ENCODE results near the gene PAX4. TPM values are rescaled to one million over a fixed set of nuclear protein-coding genes. Genes with fewer than 3 reads are reported as not detected.

PAX4 gene
- polyA plus RNA-seq, 1 of the 3 experiments (the other 2 are of a cell fraction): not detected

DNA sequence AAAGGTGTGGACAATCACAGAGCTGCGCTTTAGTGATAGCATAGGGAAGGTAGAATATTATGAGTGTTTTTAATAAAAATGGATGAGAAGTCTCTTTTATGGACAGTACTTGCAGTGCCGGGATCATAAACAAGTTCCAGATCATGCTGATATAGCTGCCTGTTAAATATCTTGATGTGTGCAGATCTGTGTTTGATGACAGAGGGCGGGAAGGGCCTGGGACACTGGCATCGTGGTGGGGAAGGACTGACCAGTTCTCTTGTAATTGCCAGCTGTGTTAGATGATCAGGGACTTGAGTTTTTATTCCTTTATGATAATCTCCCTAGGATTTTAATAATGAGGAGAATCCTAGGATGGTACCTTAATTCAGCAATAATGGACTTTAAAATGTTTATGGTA is 48.7 kb upstream of the PAX4 start:
- no peaks in the 10 kb centered on the region for H3K27me3 ChIP-seq (ENCODE audit: insufficient read depth)
- H2AFZ ChIP-seq (ENCODE audit: low read depth): no peak overlapping the region
- peaks cover 34% of the 10 kb centered on the region for H4K20me1 ChIP-seq (ENCODE audit: insufficient read depth)
- H3K27ac ChIP-seq (ENCODE audit: low read depth in 2 of 2, low read length in 1 of 2): peak overlapping the region; percentile 11 to 88; a peak in 3 of 4 replicates
- TF ChIP-seq MXI1 (IDR thresholded peaks at IDR 0.05; ENCODE audit: low read depth, low read length): peak; percentile 52; the same call in 1 of the 2 replicates
- TF ChIP-seq TCF12 (IDR thresholded peaks at IDR 0.05): no peak; the same call in 1 of the 2 replicates
- no peak for TF ChIP-seq IRF3 (IDR thresholded peaks at IDR 0.05; ENCODE audit: low read depth, low read length)
- peak; percentile 46 for TF ChIP-seq GATA2 (CRISPR knock-in tag; IDR thresholded peaks at IDR 0.05)
- peak; percentile 13; the same call in 1 of the 2 replicates for TF ChIP-seq RAD21 (IDR thresholded peaks at IDR 0.05; ENCODE audit: low read length)
- no peak for TF ChIP-seq RXRA (IDR thresholded peaks at IDR 0.05; ENCODE audit: borderline replicate concordance, low read depth)
- peaks cover 99% of the 10 kb centered on the region for H3K79me2 ChIP-seq (ENCODE audit: insufficient read depth)
- ChIA-PET CTCF (interaction anchor here (0.8 to 1.3 kb wide), 2 partner anchors 11 to 542 kb away, joined by 5 read pairs; no protein-coding TSS in a partner anchor), POLR2A (no interaction called here)
- H3K36me3 ChIP-seq (replicated peaks in 1 of 2; ENCODE audit: control insufficient read depth in 1 of 2, insufficient read depth in 2 of 2, low read length in 1 of 2): peaks cover 0 to 23% of the 10 kb centered on the region in 2 experiments
- H3K4me1 ChIP-seq (ENCODE audit: control insufficient read depth in 1 of 2, insufficient read depth in 2 of 2, low read depth in 1 of 2, low read length in 1 of 2): peaks cover 11 to 27% of the 10 kb centered on the region in 2 experiments
- H3F3A ChIP-seq (replicated peaks; ENCODE audit: insufficient read depth): peaks cover 28% of the 10 kb centered on the region
- no peaks in the 10 kb centered on the region for H3K9me2 ChIP-seq
- WGBS (ENCODE audit: low lambda C conversion rate): 30% methylated on average over 4 of the region's 4 CpGs
- peak overlapping the region in 1 of 2 experiments; percentile 0; a peak in 1 of 4 replicates for H3K4me3 ChIP-seq (ENCODE audit: low read depth in 2 of 2, low read length in 1 of 2)
- peak; percentile 32 for DNase-seq
- no peaks in the 10 kb centered on the region for H3K9me3 ChIP-seq
- H3K9ac ChIP-seq: peak overlapping the region; percentile 47; the same call in 1 of the 2 replicates
- H3K4me2 ChIP-seq: peak overlapping the region; percentile 69

DNA sequence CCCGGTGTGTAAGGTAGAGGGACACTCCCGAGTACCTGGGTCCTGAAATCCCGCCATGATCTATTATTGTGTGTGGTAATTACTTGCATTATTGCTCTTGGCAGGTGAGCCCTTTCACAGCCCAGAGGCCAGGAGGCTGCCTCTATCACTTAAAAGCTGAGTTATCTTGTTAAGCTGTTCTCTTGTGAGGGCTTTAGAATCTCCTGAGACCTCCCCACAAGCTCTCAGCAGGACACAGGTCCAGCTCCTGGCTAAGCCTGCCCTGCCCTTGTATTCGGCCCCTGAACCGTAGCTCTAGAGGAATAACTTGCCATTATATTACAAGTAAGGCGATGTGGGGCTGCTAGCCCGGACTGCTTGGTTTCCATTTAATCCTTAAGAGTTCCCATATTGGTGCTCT is 48.0 kb upstream of the PAX4 start:
- WGBS (ENCODE audit: low lambda C conversion rate): 85% methylated on average over 7 of the region's 7 CpGs
- Histone ChIP-seq H2AFZ (ENCODE audit: low read depth) (no peak overlapping the region), H3K4me1 (ENCODE audit: control insufficient read depth in 1 of 2, insufficient read depth in 2 of 2, low read depth in 1 of 2, low read length in 1 of 2) (peaks cover 11 to 27% of the 10 kb centered on the region in 2 experiments), H3K36me3 (replicated peaks in 1 of 2; ENCODE audit: control insufficient read depth in 1 of 2, insufficient read depth in 2 of 2, low read length in 1 of 2) (peaks cover 0 to 22% of the 10 kb centered on the region in 2 experiments), H3K4me2 (peak overlapping the region; percentile 69), H3K9me2 (no peaks in the 10 kb centered on the region), H3F3A (replicated peaks; ENCODE audit: insufficient read depth) (peaks cover 28% of the 10 kb centered on the region), H3K4me3 (ENCODE audit: low read depth in 2 of 2, low read length in 1 of 2) (peak overlapping the region in 1 of 2 experiments; percentile 0; a peak in 1 of 4 replicates), H3K27ac (ENCODE audit: low read depth in 2 of 2, low read length in 1 of 2) (peak overlapping the region in 1 of 2 experiments; percentile 88; a peak in 2 of 4 replicates), H3K9me3 (no peaks in the 10 kb centered on the region), H4K20me1 (ENCODE audit: insufficient read depth) (peaks cover 40% of the 10 kb centered on the region), H3K9ac (peak overlapping the region; percentile 47; the same call in 1 of the 2 replicates), H3K79me2 (ENCODE audit: insufficient read depth) (peaks cover 99% of the 10 kb centered on the region), H3K27me3 (ENCODE audit: insufficient read depth) (no peaks in the 10 kb centered on the region)
- CTCF ChIA-PET: interaction anchor here (0.8 to 1.3 kb wide), 2 partner anchors 12 to 543 kb away, joined by 5 read pairs; no protein-coding TSS in a partner anchor
- TF ChIP-seq CHD2 (IDR thresholded peaks at IDR 0.05; ENCODE audit: low read length, partially characterized antibody) (no peak), USF2 (IDR thresholded peaks at IDR 0.05; ENCODE audit: borderline replicate concordance, low read depth, low read length) (no peak), SMC3 (IDR thresholded peaks at IDR 0.05; ENCODE audit: low read depth, low read length) (no peak), EP300 (IDR thresholded peaks at IDR 0.05; ENCODE audit: borderline replicate concordance in 1 of 2, low read depth in 1 of 2, low read length in 1 of 2) (no peak), TAF1 (IDR thresholded peaks at IDR 0.05; ENCODE audit: borderline replicate concordance, low read depth, low read length) (no peak)
- DNase-seq: no peak
- POLR2A ChIA-PET: no interaction called here
